GM19324 (cell line): Measurements from ENCODE around the gene PMIS2.
A peak's percentile ranks its signal among the peaks of the same experiment; 100 is the strongest.

ENCODE experiments used
- ATAC-seq: cut with Tn5 transposase; IDR thresholded peaks from one replicate; pipeline ENCODE4 v1.9.1; 2021; ENCODE audit warnings: mild to moderate bottlenecking, moderate library complexity; ENCODE audit not compliant: unreplicated experiment, low FRiP score

Gene PMIS2

GRCh38 chr19:35585848-35586247 is at the start of gene PMIS2:
Gene PMIS2, plus strand, starts transcription at chr19:35586173. Its CDS starts 87 bp downstream, at chr19:35586260.
- no peak for ATAC-seq

- ATAC-seq = no peak
Measured at GRCh38 chr19:35539314-35539713, 46.7 kb upstream of the PMIS2 start.

- ATAC-seq = no peak
Measured at GRCh38 chr19:35539850-35540249, 46.1 kb upstream of the PMIS2 start.

- ATAC-seq = no peak
Measured at GRCh38 chr19:35540356-35540927, 45.5 kb upstream of the PMIS2 start.

- no peak for ATAC-seq
Measured at GRCh38 chr19:35542209-35542608, 43.8 kb upstream of the PMIS2 start.

- no peak for ATAC-seq
Measured at GRCh38 chr19:35543280-35544109, 42.5 kb upstream of the PMIS2 start.

GRCh38 chr19:35544110-35544802 is 41.7 kb upstream of the PMIS2 start:
- no peak for ATAC-seq

GRCh38 chr19:35545001-35545854 is 40.7 kb upstream of the PMIS2 start, which contains the start of gene TMEM147:
Gene TMEM147, plus strand, starts transcription at chr19:35545626. Its CDS starts 114 bp downstream, at chr19:35545740.
- peak; percentile 86 for ATAC-seq

GRCh38 chr19:35545855-35546381 is 40.1 kb upstream of the PMIS2 start:
- peak; percentile 49 for ATAC-seq

- ATAC-seq = no peak
Measured at GRCh38 chr19:35546532-35546931, 39.4 kb upstream of the PMIS2 start.

GRCh38 chr19:35549174-35549788 is 36.7 kb upstream of the PMIS2 start:
- ATAC-seq = no peak

GRCh38 chr19:35549879-35550523 is 36.0 kb upstream of the PMIS2 start:
- ATAC-seq = no peak

- ATAC-seq = no peak
Measured at GRCh38 chr19:35551091-35551810, 34.7 kb upstream of the PMIS2 start.

GRCh38 chr19:35552534-35553384 is 33.2 kb upstream of the PMIS2 start:
- no peak for ATAC-seq

- ATAC-seq = no peak
Measured at GRCh38 chr19:35553385-35554000, 32.5 kb upstream of the PMIS2 start.

- ATAC-seq = no peak
Measured at GRCh38 chr19:35554076-35554475, 31.9 kb upstream of the PMIS2 start.

- no peak for ATAC-seq
Measured at GRCh38 chr19:35555301-35556005, 30.5 kb upstream of the PMIS2 start.
